ENCODE results near the gene HK1.

The HK1 gene

GRCh38 chr10:69315100-69315542 is 36.8 kb downstream of the HK1 start:
- no peak overlapping the region for H3K4me3 ChIP-seq (ENCODE audit: control insufficient read depth, low read depth, low read length)
- no peak for DNase-seq (ENCODE audit: low read depth)
- TF ChIP-seq, protein P1, sequence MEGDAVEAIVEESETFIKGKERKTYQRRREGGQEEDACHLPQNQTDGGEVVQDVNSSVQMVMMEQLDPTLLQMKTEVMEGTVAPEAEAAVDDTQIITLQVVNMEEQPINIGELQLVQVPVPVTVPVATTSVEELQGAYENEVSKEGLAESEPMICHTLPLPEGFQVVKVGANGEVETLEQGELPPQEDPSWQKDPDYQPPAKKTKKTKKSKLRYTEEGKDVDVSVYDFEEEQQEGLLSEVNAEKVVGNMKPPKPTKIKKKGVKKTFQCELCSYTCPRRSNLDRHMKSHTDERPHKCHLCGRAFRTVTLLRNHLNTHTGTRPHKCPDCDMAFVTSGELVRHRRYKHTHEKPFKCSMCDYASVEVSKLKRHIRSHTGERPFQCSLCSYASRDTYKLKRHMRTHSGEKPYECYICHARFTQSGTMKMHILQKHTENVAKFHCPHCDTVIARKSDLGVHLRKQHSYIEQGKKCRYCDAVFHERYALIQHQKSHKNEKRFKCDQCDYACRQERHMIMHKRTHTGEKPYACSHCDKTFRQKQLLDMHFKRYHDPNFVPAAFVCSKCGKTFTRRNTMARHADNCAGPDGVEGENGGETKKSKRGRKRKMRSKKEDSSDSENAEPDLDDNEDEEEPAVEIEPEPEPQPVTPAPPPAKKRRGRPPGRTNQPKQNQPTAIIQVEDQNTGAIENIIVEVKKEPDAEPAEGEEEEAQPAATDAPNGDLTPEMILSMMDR (conservative IDR thresholded peaks at IDR 0.05; ENCODE audit: control insufficient read depth, insufficient read depth, low read depth, low read length): no peak

GRCh38 chr10:69315610-69316312 is 37.5 kb downstream of the HK1 start:
- H3K4me3 ChIP-seq (ENCODE audit: control insufficient read depth, low read depth, low read length): no peak overlapping the region
- DNase-seq (ENCODE audit: low read depth): no peak
- TF ChIP-seq, protein P1 (conservative IDR thresholded peaks at IDR 0.05; ENCODE audit: control insufficient read depth, insufficient read depth, low read depth, low read length): no peak

- H3K4me3 ChIP-seq (ENCODE audit: control insufficient read depth, low read depth, low read length): no peak overlapping the region
- peak; percentile 90 for DNase-seq (ENCODE audit: low read depth)
- TF ChIP-seq, protein P1 (conservative IDR thresholded peaks at IDR 0.05; ENCODE audit: control insufficient read depth, insufficient read depth, low read depth, low read length): no peak
Observed at GRCh38 chr10:69316313-69317059, 38.2 kb downstream of the HK1 start.

DNA sequence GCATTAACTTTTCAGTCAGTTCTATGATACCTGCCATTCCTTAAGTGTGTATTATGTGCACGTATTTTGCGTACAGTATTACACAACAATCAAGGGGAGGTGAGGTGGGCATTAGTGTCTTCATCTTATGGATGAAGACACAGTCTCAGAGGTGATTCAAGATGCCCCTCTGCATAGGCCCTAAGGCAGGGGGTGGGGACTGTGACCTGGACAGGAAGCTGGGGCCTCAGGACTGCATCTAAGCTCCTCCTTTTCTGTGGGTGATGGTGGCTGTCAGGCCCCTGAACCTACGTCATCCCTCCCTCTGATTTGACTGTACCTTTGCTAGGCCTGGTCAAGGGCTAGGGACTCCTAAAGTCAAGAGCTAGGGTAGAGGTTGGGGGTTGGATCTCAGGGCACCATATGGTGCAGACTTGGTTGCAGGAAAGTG is 38.9 kb downstream of the HK1 start:
- no peak overlapping the region for H3K4me3 ChIP-seq (ENCODE audit: control insufficient read depth, low read depth, low read length)
- no peak for DNase-seq (ENCODE audit: low read depth)
- TF ChIP-seq, protein P1 (conservative IDR thresholded peaks at IDR 0.05; ENCODE audit: control insufficient read depth, insufficient read depth, low read depth, low read length): no peak

- H3K4me3 ChIP-seq (ENCODE audit: control insufficient read depth, low read depth, low read length): peak overlapping the region; percentile 96
- DNase-seq (ENCODE audit: low read depth): no peak
Observed at GRCh38 chr10:69317626-69318105, 39.4 kb downstream of the HK1 start.

GRCh38 chr10:69318106-69318866 is 40.0 kb downstream of the HK1 start:
- DNase-seq (ENCODE audit: low read depth): peak; percentile 65
- H3K4me3 ChIP-seq (ENCODE audit: control insufficient read depth, low read depth, low read length): peak overlapping the region; percentile 96
- TF ChIP-seq, protein P1 (conservative IDR thresholded peaks at IDR 0.05; ENCODE audit: control insufficient read depth, insufficient read depth, low read depth, low read length): no peak

More at GRCh38 chr10:69317626-69318105, 39.4 kb downstream of the HK1 start:
- TF ChIP-seq, protein P1 (conservative IDR thresholded peaks at IDR 0.05; ENCODE audit: control insufficient read depth, insufficient read depth, low read depth, low read length): no peak
